22Rv1 (cell line): ENCODE data around the gene AP4E1.
"Not testable (repeated sequence)": the region's sequence is repeated elsewhere in the genome, so short reads cannot be mapped to it uniquely, and the experiment has no call there.

Source experiments
- H3K27ac ChIP-seq: fragments of 450-650 bp; 2 replicates; pipeline ENCODE4 v1.5.1; 2017
- CTCF ChIP-seq: fragments of 450-650 bp; IDR thresholded peaks from 2 replicates; pipeline ENCODE4 v1.5.1; 2017; ENCODE audit warnings: mild to moderate bottlenecking
- ZFX ChIP-seq: fragments of 450-650 bp; IDR thresholded peaks from 2 replicates; pipeline ENCODE4 v1.6.1; 2017; ENCODE audit warnings: antibody characterized with exemption, borderline replicate concordance

The AP4E1 gene

GRCh38 chr15:50953302-50953701, 44.8 kb downstream of the AP4E1 start:
- no peak overlapping the region for H3K27ac ChIP-seq

GRCh38 chr15:50954837-50955236, 46.4 kb downstream of the AP4E1 start:
- not testable (repeated sequence) for H3K27ac ChIP-seq

More at GRCh38 chr15:50953302-50953701, 44.8 kb downstream of the AP4E1 start:
- TF ChIP-seq CTCF (no peak), ZFX (no peak)

- H3K27ac ChIP-seq, result no peak overlapping the region
- no peak for TF ChIP-seq CTCF
- no peak for TF ChIP-seq ZFX
These were observed 51.2 kb downstream of the AP4E1 start for GRCh38 chr15:50959717-50960116.

GRCh38 chr15:50964075-50964474, 55.6 kb downstream of the AP4E1 start:
- TF ChIP-seq CTCF (no peak), ZFX (no peak)
- H3K27ac ChIP-seq, result no peak overlapping the region

- no peak for TF ChIP-seq CTCF
- TF ChIP-seq ZFX, result no peak
- H3K27ac ChIP-seq, result no peak overlapping the region
These were observed 59.9 kb downstream of the AP4E1 start for GRCh38 chr15:50968353-50968752.

- H3K27ac ChIP-seq, result no peak overlapping the region
- TF ChIP-seq ZFX, result no peak
- TF ChIP-seq CTCF, result no peak
These were observed 62.0 kb downstream of the AP4E1 start for GRCh38 chr15:50970524-50970923.

GRCh38 chr15:50971115-50971514, 62.6 kb downstream of the AP4E1 start:
- no peak for TF ChIP-seq CTCF
- no peak for TF ChIP-seq ZFX
- H3K27ac ChIP-seq, result no peak overlapping the region

- TF ChIP-seq CTCF (no peak), ZFX (no peak)
- no peak overlapping the region for H3K27ac ChIP-seq
These were observed 63.1 kb downstream of the AP4E1 start for GRCh38 chr15:50971542-50971941.
